Mammary epithelial cell (primary cell): ENCODE measurements around the gene MRPL24.

Experiments
- CTCF ChIP-seq, 2 donors: IDR thresholded peaks in 1 of 2; conservative IDR thresholded peaks in 1 of 2; 2 replicates each; pipeline ENCODE4 v1.5.1; 2011 to 2012; ENCODE audit warnings: inconsistent platforms in 2 of 2, low read length in 2 of 2, mild to moderate bottlenecking in 2 of 2, control low read depth in 1 of 2, low read depth in 1 of 2; ENCODE audit not compliant: insufficient read depth in 1 of 2; ENCODE audit errors: extremely low read depth in 1 of 2
- EZH2 ChIP-seq: IDR thresholded peaks from 2 replicates; pipeline ENCODE4 v1.6.1; 2012; ENCODE audit warnings: low read length, inconsistent platforms, borderline replicate concordance

GRCh38 chr1:156767879-156768604, 27.2 kb upstream of the MRPL24 start:
- TF ChIP-seq CTCF (conservative IDR thresholded peaks at IDR 0.05 in 1 of 2, IDR thresholded peaks at IDR 0.05 in 1 of 2; ENCODE audit: extremely low read depth in 1 of 2, insufficient read depth in 1 of 2, low read depth in 1 of 2, low read length in 2 of 2), result no peak
- no peak for TF ChIP-seq EZH2
